ENCODE measurements around the gene SLC8A1.

SLC8A1 gene

DNA sequence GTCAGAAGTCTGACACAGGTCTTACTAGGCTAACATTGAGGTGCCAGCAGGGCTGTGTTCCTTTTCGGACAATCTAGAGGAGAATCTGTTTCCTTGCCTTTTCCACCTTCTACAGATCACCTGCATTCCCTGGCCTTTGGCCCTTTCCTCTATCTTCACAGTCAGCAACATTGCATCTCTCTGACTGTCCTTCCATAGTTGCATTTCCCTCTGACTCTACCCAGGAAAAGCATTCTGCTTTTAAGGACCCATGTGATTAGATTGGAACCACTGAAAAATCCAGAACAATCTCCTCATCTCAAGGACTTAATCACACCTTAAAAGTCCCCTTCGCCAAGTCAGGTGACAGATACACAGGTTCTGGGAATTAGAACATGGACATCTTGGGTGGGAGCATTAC lies 181.5 kb downstream of the SLC8A1 start:
- no peak for DNase-seq (ENCODE audit: low spot score)

DNA sequence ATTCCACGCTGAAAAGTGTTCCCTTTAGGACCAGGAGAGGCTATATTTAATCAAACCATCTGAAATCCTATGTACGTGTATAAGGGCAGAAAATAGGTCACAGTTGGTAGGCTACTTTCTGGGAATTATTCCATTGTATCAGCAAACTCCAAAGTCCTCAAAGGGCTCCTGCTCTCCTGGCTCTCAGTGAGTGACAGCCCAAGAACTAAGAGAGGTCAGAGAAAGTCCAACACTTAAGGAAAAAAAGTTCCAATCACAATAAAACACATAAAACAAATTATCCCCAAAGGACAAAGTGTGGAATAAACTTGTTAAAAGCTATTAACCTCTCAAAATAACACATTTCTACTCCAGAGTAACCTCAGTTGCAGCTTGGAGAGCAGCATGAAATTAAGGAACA lies 183.3 kb downstream of the SLC8A1 start:
- DNase-seq (ENCODE audit: low spot score), result no peak

DNA sequence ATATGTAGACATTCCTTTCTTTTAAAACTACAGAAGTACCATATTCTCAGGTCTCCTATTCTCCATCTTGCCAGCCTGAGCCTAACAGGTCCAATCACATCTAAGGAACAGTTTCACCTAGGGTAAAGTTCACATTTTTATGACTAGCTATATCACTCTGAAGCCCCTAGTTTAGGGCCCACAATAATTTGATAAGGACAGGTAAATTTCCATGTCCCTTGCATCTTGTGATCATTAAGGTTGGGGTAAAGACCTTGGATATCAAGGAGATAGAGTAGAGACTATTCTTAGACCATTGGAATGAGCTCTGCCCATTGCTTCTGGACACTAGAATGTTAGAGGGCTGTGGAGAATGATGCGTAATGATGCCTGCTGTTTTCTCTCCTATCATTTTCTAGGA lies 185.7 kb downstream of the SLC8A1 start:
- DNase-seq (ENCODE audit: low spot score), result no peak

DNA sequence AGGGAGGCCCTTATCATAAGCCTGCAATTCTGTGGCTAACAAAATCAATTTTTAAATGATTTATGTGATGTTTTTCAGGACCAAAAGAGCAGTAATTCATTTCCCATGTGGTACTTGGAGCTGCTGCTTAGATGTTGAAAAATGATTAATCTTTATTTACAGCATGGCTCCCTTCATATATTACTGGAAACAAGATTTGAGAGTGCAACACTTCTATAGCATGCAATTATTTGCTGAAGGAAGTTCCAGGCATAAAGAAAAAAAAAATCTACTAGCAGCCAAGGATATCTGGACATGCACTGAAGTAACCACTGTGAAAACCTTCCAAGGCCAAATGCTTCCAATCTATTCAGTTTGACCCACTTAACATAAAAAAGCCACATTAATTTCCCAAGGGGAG lies 186.3 kb downstream of the SLC8A1 start:
- no peak for DNase-seq (ENCODE audit: low spot score)

DNA sequence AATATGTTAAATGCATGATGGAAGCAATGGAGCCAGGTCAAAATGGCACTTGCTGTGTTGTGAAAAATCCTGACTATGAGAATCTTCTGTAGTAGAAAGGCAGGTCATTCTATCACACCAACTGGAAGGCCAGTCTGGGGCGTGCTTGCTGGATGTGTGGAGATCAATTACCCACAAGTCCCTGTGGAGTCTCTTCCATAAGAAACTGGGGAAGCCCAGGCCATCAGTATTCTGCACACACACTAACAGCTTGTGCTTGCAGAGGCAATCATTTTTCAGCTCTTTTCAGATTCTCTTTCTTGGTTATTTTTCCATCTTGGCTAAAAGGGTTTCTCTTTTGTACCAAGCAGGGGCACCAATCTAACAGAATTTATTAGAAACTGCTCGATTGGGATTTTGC lies 190.8 kb downstream of the SLC8A1 start:
- no peak for DNase-seq (ENCODE audit: low spot score)

DNA sequence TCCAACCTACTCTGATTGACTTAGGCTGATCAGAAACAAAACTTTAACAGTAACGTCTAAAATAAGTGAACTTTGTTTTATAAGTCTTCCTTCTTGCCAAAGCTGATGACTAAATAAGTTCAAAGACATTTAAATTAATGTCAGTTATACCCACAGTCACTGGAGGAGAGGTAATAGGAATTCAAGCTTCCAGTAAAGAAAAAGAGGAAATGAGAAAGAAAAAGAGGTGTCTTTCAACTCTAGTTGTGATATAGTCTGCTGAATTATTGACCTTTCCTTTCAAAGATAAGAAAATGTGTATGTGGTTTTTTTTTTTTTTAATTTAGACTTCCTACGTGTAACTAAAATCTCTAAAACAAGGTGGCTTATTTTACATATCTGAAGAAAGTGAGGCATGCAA lies 191.5 kb downstream of the SLC8A1 start:
- no peak for DNase-seq (ENCODE audit: low spot score)

DNA sequence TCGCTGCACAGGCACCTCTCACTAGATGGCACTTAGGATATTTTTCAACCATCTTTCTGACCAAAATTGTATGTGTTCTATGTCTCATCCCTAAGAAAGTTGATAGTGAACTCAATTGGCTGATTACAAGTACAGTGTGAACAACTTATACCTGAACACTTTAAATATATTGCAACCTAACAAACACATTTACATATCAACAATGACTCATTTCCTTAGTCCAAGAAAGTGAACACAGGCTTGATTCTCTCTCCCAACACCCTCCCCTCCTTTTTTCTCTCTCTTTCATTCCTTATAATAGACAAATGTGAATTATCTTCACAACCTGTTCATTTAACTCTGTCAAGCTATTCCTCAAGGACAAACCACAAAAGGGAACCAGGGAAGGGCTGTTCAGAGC lies 192.0 kb downstream of the SLC8A1 start:
- no peak for DNase-seq (ENCODE audit: low spot score)

DNA sequence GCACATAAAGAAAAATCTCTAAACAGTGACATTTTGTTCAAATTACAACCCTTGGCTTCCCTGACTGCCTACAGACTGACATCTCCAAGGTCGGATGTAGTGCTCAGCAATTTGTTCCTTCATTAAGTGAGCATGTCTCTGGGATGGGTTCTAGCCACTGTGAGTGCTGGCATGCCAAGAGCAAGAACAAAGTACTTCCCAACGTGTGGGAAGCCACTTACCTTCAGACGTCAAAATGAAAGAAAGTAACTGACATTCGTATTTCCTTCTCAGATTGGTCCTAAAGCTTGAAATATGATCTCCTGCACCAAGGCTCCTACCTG lies 193.8 kb downstream of the SLC8A1 start:
- DNase-seq (ENCODE audit: low spot score), result no peak

DNA sequence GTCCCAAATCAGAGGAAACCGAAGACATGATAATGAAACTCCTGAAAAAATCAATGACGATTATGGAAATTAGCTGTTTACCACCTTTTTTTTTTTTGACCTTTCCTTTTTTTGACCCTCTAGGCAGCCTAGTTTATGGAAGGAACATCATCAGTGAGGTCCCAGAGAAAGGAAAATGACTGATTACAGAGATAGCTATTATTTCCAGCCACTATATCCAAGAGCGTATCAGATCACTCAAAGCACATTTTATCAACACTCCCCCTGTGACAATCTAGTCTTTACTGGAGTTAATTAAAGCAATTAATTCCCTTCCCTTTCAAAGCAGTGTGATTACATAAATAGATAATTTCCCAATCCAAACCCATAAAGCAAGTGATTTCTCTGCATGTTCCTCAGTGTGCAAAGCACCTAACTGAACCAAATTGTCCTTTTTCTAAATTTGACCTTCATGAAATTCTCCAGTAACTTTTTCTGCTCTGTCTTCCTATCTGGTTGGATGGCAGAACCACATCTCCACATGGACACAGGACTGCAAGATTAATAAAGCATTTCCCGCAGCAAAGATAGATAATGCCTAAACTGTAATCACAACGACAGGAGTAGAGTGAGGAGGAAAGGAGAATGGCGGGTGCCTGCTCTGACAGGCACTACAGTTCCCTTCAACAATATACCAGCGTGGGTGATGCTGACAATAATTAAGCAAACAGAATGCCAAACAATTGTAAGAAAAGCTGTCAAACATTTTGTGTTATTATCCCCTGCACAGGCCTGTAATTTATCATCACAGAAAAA lies 194.4 kb downstream of the SLC8A1 start:
- no peak for DNase-seq (ENCODE audit: low spot score)

DNA sequence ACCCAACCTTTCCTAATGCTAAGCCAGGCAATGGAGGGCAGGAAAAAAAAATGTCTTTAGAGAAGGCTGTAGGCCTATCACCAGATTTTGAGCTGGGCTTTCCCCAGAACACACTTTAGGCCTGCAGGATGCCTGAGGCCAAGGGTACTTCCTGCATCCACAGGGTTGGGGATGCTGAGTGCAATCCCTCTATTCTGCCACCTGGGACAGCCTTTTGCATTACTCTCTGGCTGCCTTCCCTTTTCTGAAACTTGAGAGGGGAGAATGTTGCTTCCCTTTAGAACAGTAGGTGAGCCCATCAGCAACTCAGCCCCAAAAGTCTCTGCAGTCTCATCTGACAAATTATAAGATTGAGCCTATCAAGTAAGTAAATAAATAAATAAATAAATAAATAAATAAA lies 195.2 kb downstream of the SLC8A1 start:
- peak; percentile 67 for DNase-seq (ENCODE audit: low spot score)

DNA sequence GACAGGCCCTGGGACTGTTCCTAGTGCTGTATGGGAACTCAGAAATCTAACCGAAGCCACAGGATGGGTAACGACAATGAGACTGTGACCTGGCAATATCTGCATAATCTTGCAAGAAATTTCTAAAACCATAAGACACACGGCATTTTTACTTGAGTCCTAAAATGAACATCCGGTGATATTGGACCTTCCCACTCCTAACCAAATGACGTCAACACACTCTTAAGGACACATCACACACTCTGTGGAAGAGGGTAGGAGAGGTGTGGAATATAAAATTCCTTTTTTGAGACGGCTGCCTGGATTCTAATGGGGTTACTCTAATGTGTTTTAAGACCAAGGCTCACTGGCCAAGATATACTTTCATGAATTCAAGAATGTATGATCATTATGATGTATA lies 195.9 kb downstream of the SLC8A1 start:
- no peak for DNase-seq (ENCODE audit: low spot score)

DNA sequence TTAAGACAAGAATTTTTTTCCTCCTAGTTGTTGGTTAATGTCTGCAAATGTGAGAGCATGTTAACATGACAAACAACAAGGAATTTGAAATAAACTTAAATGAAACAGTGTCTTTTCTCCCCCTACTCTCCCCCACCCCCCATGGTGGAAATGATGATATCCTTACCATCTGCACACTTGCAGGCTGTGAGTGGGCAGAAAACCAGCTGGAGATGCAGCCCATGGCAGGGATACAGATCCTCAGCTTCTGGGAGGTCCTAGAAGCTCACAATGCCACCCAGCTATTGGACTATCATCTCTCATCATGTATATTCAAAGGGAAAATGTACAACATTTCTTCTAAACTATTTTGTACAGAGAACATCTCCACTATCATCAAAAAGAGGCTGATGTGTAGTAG lies 196.8 kb downstream of the SLC8A1 start:
- DNase-seq (ENCODE audit: low spot score), result no peak

DNA sequence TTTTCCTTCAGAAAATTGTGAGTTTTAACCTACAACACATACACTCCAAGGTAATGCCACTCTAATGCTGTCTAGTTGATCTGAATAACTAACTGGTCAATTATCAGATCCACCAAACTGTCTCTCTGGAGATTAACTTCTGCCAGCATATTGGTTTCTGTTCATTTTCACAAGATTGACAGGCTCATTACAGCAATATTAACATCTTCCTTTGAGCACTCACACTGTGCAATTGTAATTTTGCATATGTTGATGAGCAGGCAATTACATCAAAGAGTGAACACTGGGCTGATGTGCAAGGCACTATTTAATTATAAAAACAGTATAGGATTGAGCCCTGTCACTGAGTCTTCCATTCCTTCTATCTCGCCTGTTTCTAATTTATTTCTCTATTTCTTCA lies 197.3 kb downstream of the SLC8A1 start:
- no peak for DNase-seq (ENCODE audit: low spot score)

DNA sequence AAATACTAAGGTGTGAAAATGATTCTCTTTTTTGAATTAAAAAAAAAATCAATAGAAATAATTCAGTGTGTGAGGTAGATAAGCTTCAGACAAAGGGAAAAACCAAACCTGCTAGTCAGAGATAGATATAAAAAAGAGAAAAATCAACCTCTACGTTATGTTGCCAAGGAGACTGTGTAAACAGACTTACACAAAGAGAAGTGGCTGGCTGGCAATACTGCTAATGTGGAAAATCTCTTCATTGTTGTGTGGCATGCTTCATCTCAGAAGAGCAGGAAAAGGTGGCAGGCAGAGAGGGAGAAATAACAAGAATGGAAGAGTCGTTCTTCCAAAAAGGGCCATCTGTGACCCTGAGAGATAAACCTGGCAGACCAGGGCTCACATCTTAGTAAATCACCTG lies 200.8 kb downstream of the SLC8A1 start:
- no peak for DNase-seq (ENCODE audit: low spot score)

DNA sequence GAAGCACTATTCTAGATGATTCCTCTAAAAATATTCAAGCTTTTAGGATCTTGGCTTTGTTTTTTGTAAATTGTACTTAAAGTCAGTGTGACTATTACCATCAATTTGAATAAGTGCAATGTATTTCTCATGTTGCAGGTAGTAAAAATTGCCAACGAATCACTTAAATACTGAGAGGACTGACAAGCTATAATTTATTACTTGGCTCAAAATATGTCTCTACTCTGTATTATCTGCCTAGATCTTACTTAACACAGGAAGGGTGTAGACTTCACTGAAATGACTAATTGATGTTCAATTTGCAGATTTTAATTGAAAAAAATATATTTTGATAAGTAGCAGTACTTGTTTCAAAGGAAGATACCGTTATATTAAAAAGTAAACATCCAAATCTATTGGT lies 202.3 kb downstream of the SLC8A1 start:
- DNase-seq (ENCODE audit: low spot score), result no peak

DNA sequence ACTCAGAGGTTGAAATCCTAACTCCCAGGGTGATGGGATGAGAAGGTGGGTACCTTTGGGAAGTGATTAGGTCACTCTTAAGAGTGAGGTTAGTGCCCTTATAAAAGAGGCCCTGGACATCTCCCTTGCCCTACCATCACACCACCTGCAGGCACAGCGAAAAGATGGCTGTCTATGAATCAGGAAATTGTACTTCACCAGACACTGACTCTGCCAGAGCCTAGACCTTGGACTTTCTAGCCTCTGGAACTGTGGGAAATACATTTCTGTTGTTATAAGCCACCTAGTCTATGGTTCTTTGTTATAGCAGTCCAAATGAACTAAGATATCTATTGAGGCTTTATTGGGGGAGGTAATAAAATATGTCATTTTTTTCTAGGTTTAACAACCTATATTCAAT lies 203.6 kb downstream of the SLC8A1 start:
- no peak for DNase-seq (ENCODE audit: low spot score)

DNA sequence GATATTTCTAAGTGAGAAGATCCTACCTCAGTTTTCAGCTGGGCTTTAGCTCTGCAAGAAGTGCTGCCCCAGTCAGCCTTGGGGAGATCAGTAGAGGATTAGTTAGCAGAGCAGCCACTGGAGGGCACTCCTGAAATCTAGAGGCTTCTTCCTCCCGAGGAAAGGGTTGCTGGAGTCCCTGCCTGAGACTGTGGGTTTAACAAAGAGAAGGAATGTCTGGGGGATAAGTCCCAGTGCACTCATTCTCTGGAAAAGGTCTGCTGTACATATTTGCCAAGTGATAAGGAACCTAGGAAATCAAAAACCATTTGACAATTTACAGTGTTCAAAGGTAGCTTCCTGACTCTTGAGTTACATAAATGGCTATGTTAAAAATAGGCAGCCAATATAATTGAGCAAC lies 207.2 kb downstream of the SLC8A1 start:
- DNase-seq (ENCODE audit: low spot score), result peak; percentile 52

DNA sequence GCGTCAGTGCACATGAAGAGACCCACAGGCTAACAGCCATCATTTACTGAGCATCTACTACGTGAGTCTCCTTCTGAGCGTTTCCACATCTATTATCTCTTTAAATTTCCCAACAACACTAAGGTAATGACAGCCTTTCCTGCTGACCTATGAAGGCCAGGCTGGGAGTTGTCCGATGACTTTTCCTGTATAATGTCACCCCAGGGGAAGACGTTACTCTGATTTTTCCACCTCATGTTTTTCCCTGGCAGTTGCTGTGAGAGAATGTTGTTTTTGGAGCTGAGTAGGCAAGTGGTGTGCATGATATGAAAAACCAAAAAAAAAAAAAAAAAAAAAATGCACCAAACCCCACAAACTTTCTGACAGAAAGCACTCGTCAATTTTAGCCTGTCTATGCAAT lies 207.6 kb downstream of the SLC8A1 start:
- no peak for DNase-seq (ENCODE audit: low spot score)

DNA sequence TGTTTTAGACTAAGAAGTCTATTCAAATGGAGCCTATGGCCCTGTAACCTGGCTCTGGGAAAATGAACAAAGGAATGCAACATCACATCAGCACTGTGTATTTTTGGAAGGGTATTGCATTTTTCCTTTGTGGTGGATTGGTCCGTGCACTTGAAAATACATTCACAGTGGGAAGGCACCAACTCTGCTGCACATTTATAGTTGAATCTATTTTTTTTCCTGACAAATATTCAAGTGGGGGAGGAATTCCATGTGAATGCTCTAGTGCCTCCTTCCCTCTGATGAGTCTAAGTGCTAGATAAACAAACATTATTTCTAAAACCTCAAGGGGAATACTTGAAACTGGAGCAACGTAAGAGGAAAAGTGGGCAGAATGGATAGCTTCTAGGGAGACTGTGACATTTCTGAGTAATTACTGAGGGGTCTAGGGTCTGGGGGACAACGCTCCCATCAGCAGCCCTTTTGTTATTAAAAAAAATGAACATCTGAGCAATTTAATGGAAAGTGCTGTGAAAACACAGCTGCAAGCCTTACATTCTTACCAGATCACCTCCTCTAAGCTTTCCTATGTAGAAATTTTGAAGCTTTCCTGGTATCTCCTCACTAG lies 208.2 kb downstream of the SLC8A1 start:
- DNase-seq (ENCODE audit: low spot score), result no peak

DNA sequence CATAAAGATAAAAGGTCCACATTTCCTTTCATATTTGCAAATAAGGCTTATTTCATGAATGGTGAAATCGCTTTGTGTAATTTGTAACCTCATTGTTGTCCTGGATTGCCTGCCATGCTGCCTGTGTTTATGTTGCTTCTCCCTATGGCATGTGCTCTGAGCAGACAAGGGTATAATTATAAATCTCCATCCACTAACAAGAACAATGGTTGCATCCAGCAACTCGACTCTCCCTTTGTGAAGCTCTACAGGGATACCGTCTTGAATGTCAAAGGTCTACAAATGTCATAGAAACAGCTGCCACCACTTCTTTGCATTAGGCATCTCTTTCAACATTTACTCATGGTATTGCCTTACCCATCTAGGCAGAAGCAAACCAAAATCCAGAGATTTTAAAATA lies 209.6 kb downstream of the SLC8A1 start:
- peak; percentile 43 for DNase-seq (ENCODE audit: low spot score)

DNA sequence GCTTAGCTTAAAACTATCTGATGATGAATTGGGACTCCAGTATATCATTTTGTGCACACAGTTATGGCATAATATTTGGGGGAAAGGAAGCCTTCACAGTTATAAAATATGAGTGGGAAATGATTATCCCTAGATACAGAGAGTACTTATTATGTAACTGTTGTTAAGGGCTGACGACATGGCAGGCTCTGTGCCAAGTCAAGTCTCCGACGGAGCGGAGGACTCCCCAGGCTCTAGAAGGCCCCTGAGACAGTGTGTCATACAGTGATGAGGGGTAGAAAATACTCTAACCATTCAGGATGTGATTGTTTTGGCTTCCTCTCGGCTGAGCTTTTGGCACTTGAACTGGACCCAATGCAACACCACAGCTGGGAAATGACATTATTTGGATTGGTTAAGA lies 211.8 kb downstream of the SLC8A1 start:
- DNase-seq (ENCODE audit: low spot score), result no peak

DNA sequence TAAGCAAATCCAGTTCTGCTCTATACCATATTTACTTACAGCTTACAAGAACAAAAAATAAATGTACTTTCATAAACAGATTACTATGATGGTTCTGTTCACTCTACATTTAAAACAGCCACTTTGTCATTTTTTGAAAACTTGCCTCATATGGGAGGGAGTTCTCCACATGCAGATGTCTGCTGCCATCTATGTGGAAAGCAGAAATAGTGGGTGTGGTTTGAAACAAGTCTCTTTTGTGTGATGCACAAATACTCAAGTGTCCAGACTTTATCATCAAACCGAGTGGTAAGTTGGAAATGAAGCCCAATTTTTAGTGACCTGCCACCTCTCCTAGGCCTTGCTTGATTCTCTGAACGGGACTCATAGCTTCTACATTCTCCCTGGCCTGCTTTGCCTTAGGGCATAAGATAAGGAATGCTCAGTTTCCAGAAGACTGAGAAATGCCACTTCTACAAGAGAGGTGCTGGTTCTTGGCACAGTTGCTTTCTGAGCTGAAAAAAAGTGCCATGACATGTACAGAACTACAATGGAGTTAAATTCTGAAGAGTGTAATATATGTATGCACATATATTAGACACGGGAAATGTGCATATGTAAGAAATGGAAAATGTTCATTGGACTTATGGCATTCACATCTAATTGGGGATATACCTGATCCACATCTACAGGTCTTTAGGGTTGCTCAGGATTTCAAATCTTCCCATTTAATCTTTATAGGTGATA lies 221.0 kb downstream of the SLC8A1 start:
- no peak for DNase-seq (ENCODE audit: low spot score)

DNA sequence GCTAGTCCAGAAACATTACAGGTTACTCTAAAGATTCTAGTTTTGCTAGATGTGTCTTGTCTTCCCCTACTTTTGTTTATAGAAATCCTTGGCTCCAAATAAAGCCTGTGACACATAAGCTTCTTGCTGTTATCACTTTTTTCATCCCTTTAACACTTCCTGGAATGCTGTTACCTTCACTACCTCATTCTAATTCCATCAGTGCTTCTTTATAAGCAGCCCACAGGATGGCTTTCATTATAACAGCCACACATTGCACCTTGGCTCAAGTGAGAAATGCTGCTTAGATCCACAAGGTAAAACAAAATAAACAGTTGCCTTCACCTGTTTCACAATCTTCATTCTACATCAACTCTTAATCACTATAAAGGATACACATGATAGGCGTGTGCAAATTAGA lies 221.7 kb downstream of the SLC8A1 start:
- DNase-seq (ENCODE audit: low spot score), result no peak

DNA sequence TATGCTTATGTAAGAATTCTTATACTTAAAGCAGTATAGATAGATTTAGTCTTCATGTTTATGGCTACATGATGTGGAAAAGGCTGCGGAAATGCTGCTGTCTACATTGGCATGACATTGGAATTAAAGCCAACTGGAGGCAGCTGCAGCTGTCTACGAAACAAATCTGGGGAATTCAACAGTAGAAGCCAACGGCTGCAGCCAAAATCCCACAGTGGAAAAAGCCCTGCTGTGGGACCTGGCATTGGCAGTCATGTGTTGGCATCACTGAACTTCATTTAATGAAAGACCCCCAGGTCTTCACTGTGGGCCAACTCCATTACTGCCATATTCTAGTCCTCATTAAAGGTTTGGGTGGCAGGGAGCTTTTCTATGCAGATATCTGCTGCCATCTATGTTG lies 223.6 kb downstream of the SLC8A1 start:
- no peak for DNase-seq (ENCODE audit: low spot score)

Measured in iPS-NIHi11 (cell line).